Liver (tissue), 3 donors: ENCODE results near the gene UBXN1.

Source experiments
- EGR1 ChIP-seq, 2 donors: IDR thresholded peaks; 2 replicates each; pipeline ENCODE4 v1.6.1; 2016 to 2018; ENCODE audit warnings: antibody characterized with exemption in 2 of 2, low read depth in 2 of 2
- FOXA1 ChIP-seq: IDR thresholded peaks from 2 replicates; pipeline ENCODE4 v1.6.1; 2016; ENCODE audit warnings: antibody characterized with exemption
- GABPA ChIP-seq, 2 donors: IDR thresholded peaks in 1 of 2; conservative IDR thresholded peaks in 1 of 2; 2 replicates each; pipeline ENCODE4 v1.6.1; 2016; ENCODE audit warnings: antibody characterized with exemption in 2 of 2, mild to moderate bottlenecking in 1 of 2, moderate library complexity in 1 of 2
- HNF4G ChIP-seq: IDR thresholded peaks from 2 replicates; pipeline ENCODE4 v1.6.1; 2016; ENCODE audit warnings: antibody characterized with exemption
- RAD21 ChIP-seq, 2 donors: IDR thresholded peaks; 2 replicates each; pipeline ENCODE4 v1.6.1; 2016; ENCODE audit warnings: antibody characterized with exemption in 2 of 2, mild to moderate bottlenecking in 2 of 2
- TF ChIP-seq, protein P1 (sequence below): fragments of 150-350 bp; IDR thresholded peaks from 2 replicates; pipeline ENCODE4 v1.5.1; 2017; ENCODE audit warnings: improper control_type of control experiment, low read depth, low read length; ENCODE audit not compliant: missing input control
- donor health status: healthy.
- donor health status: healthy.

DNA sequence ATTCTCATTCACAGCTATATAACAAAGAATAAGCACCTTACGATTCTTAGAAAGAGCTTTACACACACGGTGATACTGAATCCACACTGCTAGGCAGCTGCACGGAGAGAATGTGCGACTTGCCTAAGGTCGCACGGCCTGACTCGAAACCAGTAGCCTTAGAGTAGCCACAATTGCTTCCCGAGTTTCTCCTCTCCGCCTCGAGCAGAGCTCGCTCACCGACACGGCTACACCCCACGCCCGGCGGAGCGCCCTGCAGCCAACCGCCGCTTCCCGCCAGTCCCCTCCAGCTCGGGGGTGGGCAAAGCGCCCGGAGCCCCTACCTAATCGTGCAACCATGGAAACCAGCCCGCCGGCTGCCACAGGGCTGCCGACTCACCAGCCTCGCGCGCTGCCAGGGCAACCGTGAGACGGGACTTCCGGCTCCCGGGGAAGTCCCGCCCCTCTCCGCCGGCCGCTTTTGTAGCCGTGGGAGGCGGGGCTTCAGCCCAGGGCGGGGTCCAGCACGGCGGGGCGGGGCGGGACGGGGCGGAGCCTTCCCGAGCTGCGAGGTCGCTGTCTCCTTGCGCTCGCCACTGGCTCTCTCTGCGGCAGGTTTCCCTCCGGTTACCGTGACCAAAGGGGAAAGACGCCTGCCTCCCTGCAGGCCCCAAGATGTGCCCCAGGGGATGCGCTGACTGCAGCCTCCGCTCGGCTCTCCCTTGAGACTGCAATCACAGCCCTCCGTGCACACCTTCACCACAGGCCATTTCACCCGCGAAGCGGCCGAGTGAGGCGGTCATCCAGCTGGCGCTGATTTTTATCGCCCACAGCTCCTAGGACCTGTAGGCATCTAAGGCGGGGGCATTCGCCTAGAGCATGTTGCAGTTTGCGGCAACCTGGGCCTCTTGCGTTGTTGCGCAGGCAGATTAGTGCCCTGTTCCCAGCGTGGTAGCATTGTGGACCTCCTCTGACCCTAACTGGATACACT is 27.3 kb upstream of the UBXN1 start:
- TF ChIP-seq, protein P1, sequence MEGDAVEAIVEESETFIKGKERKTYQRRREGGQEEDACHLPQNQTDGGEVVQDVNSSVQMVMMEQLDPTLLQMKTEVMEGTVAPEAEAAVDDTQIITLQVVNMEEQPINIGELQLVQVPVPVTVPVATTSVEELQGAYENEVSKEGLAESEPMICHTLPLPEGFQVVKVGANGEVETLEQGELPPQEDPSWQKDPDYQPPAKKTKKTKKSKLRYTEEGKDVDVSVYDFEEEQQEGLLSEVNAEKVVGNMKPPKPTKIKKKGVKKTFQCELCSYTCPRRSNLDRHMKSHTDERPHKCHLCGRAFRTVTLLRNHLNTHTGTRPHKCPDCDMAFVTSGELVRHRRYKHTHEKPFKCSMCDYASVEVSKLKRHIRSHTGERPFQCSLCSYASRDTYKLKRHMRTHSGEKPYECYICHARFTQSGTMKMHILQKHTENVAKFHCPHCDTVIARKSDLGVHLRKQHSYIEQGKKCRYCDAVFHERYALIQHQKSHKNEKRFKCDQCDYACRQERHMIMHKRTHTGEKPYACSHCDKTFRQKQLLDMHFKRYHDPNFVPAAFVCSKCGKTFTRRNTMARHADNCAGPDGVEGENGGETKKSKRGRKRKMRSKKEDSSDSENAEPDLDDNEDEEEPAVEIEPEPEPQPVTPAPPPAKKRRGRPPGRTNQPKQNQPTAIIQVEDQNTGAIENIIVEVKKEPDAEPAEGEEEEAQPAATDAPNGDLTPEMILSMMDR, result no peak
- peak; percentile 50 to 88 for TF ChIP-seq GABPA (IDR thresholded peaks at IDR 0.05 in 1 of 2, conservative IDR thresholded peaks at IDR 0.05 in 1 of 2)
- TF ChIP-seq FOXA1, result no peak
- TF ChIP-seq EGR1 (IDR thresholded peaks at IDR 0.05; ENCODE audit: low read depth in 2 of 2), result no peak
- peak in 1 of 2 donors; percentile 9 for TF ChIP-seq RAD21 (IDR thresholded peaks at IDR 0.05)
- no peak for TF ChIP-seq HNF4G
